K562 (cell line): ENCODE measurements around the gene MLXIPL. TPM values are rescaled to one million over a fixed set of nuclear protein-coding genes. Genes with fewer than 3 reads are reported as not detected.
A peak's percentile ranks its signal among the peaks of the same experiment; 100 is the strongest.

Experiments used
- ARHGAP35 ChIP-seq: fragments of 450-650 bp; IDR thresholded peaks from 2 replicates; pipeline ENCODE4 v1.6.1; 2018; ENCODE audit not compliant: partially characterized antibody
- BDP1 ChIP-seq: IDR thresholded peaks from 3 replicates; pipeline ENCODE4 v1.6.1; 2011; ENCODE audit not compliant: insufficient read length, insufficient read depth
- CBX2 ChIP-seq: fragments of 200-600 bp; sonication (generic); IDR thresholded peaks from one replicate; pipeline ENCODE4 v1.6.1; 2012; ENCODE audit warnings: mild to moderate bottlenecking, low read length, inconsistent platforms; ENCODE audit not compliant: insufficient read depth, poor library complexity, severe bottlenecking
- DACH1 ChIP-seq: fragments of 450-650 bp; IDR thresholded peaks from 2 replicates; pipeline ENCODE4 v1.6.1; 2018; ENCODE audit not compliant: partially characterized antibody
- E2F6 ChIP-seq, 2 experiments: IDR thresholded peaks; 2 replicates each; pipeline ENCODE4 v1.6.1; 2011; ENCODE audit warnings: borderline replicate concordance in 1 of 2, control low read depth in 1 of 2, low read depth in 1 of 2, low read length in 1 of 2, mild to moderate bottlenecking in 1 of 2, mixed read lengths in 1 of 2, moderate library complexity in 1 of 2; ENCODE audit not compliant: insufficient read depth in 1 of 2, insufficient read length in 1 of 2, poor library complexity in 1 of 2, severe bottlenecking in 1 of 2; ENCODE audit errors: extremely low read depth in 1 of 2
- FOXK2 ChIP-seq, 2 experiments: fragments of 450-650 bp; IDR thresholded peaks in 1 of 2; conservative IDR thresholded peaks in 1 of 2; 2 replicates each; pipeline ENCODE4 v1.6.1; 2016; ENCODE audit warnings: low read depth in 2 of 2, mild to moderate bottlenecking in 1 of 2
- HNRNPLL ChIP-seq: fragments of 200-400 bp; formaldehyde crosslinking; IDR thresholded peaks from 2 replicates; pipeline ENCODE4 v1.6.1; 2017; ENCODE audit warnings: low read length, low read depth, mild to moderate bottlenecking; ENCODE audit not compliant: poor library complexity, severe bottlenecking
- LCOR ChIP-seq: sonication (generic); formaldehyde crosslinking; IDR thresholded peaks from 2 replicates; pipeline ENCODE4 v1.8.0; 2022; ENCODE audit warnings: mild to moderate bottlenecking, missing genetic modification reagents
- MED1 ChIP-seq: sonication (generic); formaldehyde crosslinking; IDR thresholded peaks from 2 replicates; pipeline ENCODE4 v1.8.1; 2023; ENCODE audit warnings: missing genetic modification reagents, borderline replicate concordance
- MEF2A ChIP-seq: IDR thresholded peaks from 2 replicates; pipeline ENCODE4 v1.6.1; 2011; ENCODE audit warnings: low read depth, mild to moderate bottlenecking, low read length, moderate library complexity; ENCODE audit not compliant: control insufficient read depth
- NR0B1 ChIP-seq: fragments of 450-650 bp; IDR thresholded peaks from one replicate; pipeline ENCODE4 v1.6.1; 2018; ENCODE audit warnings: mild to moderate bottlenecking, moderate library complexity; ENCODE audit not compliant: partially characterized antibody
- RAD51 ChIP-seq: fragments of 450-650 bp; IDR thresholded peaks from 2 replicates; pipeline ENCODE4 v1.7.1; 2016; ENCODE audit warnings: low read depth, mild to moderate bottlenecking, borderline replicate concordance
- SREBF2 ChIP-seq: sonication (generic); formaldehyde crosslinking; IDR thresholded peaks from 2 replicates; pipeline ENCODE4 v1.4.0; 2020; ENCODE audit warnings: mild to moderate bottlenecking, missing genetic modification reagents
- STAT5A ChIP-seq: IDR thresholded peaks from 2 replicates; pipeline ENCODE4 v1.6.1; 2012; ENCODE audit warnings: low read length, inconsistent platforms, borderline replicate concordance
- THAP12 ChIP-seq: fragments of 250-450 bp; sonication (Bioruptor Pico); IDR thresholded peaks from 2 replicates; pipeline ENCODE4 v1.9.0; 2021; ENCODE audit warnings: mild to moderate bottlenecking, inconsistent platforms
- TRIM25 ChIP-seq: fragments of 450-650 bp; IDR thresholded peaks from 2 replicates; pipeline ENCODE4 v1.7.0; 2016; ENCODE audit warnings: borderline replicate concordance
- TRIM28 ChIP-seq: fragments of 450-650 bp; IDR thresholded peaks from 2 replicates; pipeline ENCODE4 v1.6.1; 2017
- ZNF133 ChIP-seq: fragments of 250-450 bp; sonication (Bioruptor Pico); IDR thresholded peaks from 2 replicates; pipeline ENCODE4 v1.4.0; 2020; ENCODE audit warnings: mild to moderate bottlenecking
- ZNF444 ChIP-seq: fragments of 250-450 bp; sonication (Bioruptor Pico); IDR thresholded peaks from 2 replicates; pipeline ENCODE4 v1.4.0; 2020; ENCODE audit warnings: mild to moderate bottlenecking, moderate library complexity
- ZNF668 ChIP-seq: fragments of 250-450 bp; sonication (Bioruptor Pico); IDR thresholded peaks from 2 replicates; pipeline ENCODE4 v1.8.0; 2022; ENCODE audit warnings: mild to moderate bottlenecking, inconsistent platforms
- ZNF696 ChIP-seq: fragments of 250-450 bp; sonication (Bioruptor Pico); conservative IDR thresholded peaks from 2 replicates; pipeline ENCODE4 v1.4.0; 2020; ENCODE audit warnings: mild to moderate bottlenecking, moderate library complexity
- ZNF766 ChIP-seq: fragments of 200-800 bp; sonication (Bioruptor generic); conservative IDR thresholded peaks from 2 replicates; pipeline ENCODE4 v1.6.1; 2016; ENCODE audit warnings: missing genetic modification characterization, missing compliant biosample characterization
- polyA plus RNA-seq, 8 experiments: library from polyadenylated mRNA; depleted of rRNA in 4 of 8; stranded (reverse) in 5 of 8; unstranded in 3 of 8; fragments of >200 nt; fragmentation: Nextera tagmentation in 2 of 8; fragmentation: Illumina TruSeq in 1 of 8; extraction: Ambion mirVana in 2 of 8; extraction: Trizol in 1 of 8; gene quantifications; 2 replicates each; pipeline versions ENCODE4 v1.2.1 to v1.2.3, GENCODE V29; 2011 to 2014; ENCODE audit warnings: inconsistent platforms in 1 of 8, missing spikeins in 1 of 8
- total RNA-seq, 7 experiments: library from RNA; depleted of rRNA in 6 of 7; stranded (reverse); fragments of >200 nt in 6 of 7; fragmentation: Illumina TruSeq in 2 of 7; extraction: Trizol in 2 of 7; gene quantifications; 2 replicates each; pipeline versions ENCODE4 v1.2.1 to v1.2.3, GENCODE V29; 2011 to 2021; ENCODE audit warnings: low replicate concordance in 1 of 7

The MLXIPL gene
- total and polyA plus RNA-seq, 9 of the 15 experiments (the other 6 are each of a cell fraction or from before 2014, with no cell fraction given), result 0.11 to 18.4 (median 1.4) TPM

GRCh38 chr7:73612598-73613269 lies 11.6 kb downstream of the MLXIPL start (continued):
- no peak for TF ChIP-seq ARHGAP35
- peak; percentile 83 for TF ChIP-seq RAD51
- no peak for TF ChIP-seq MEF2A
- TF ChIP-seq STAT5A, result peak; percentile 85
- peak; percentile 96 to 97 for TF ChIP-seq FOXK2 (conservative IDR thresholded peaks at IDR 0.05 in 1 of 2, IDR thresholded peaks at IDR 0.05 in 1 of 2; ENCODE audit: low read depth in 2 of 2)
- TF ChIP-seq DACH1, result no peak
- TF ChIP-seq THAP12 (CRISPR knock-in tag), result no peak
- TF ChIP-seq ZNF696 (CRISPR knock-in tag), result no peak
- peak; percentile 61; the same call in 1 of the 2 replicates for TF ChIP-seq TRIM28
- TF ChIP-seq ZNF444 (CRISPR knock-in tag), result no peak
- peak; percentile 92 for TF ChIP-seq LCOR
- TF ChIP-seq ZNF668, result no peak
- TF ChIP-seq TRIM25, result no peak
- TF ChIP-seq MED1 (CRISPR knock-in tag), result no peak
- TF ChIP-seq NR0B1, result no peak
- no peak for TF ChIP-seq ZNF133 (CRISPR knock-in tag)
- no peak for TF ChIP-seq CBX2
- peak in 1 of 2 experiments; percentile 43 for TF ChIP-seq E2F6 (IDR thresholded peaks at IDR 0.05; ENCODE audit: borderline replicate concordance in 1 of 2, extremely low read depth in 1 of 2, insufficient read depth in 1 of 2, insufficient read length in 1 of 2, low read depth in 1 of 2, low read length in 1 of 2, poor library complexity in 1 of 2, severe bottlenecking in 1 of 2)
- no peak for TF ChIP-seq ZNF766 (CRISPR knock-in tag)
- TF ChIP-seq HNRNPLL, result no peak
- TF ChIP-seq SREBF2 (CRISPR knock-in tag), result no peak
- no peak for TF ChIP-seq BDP1
